A549 (cell line): Measurements from ENCODE around the gene DCUN1D2. TPM values are rescaled to one million over a fixed set of nuclear protein-coding genes. Genes with fewer than 3 reads are reported as not detected.

Experiments used
- ATAC-seq, 2 experiments: fragments of 200-7000 bp in 1 of 2; fragments of >200 bp in 1 of 2; cut with Nextera tagmentation in 1 of 2; cut with Tn5 transposase in 1 of 2; 3 replicates each; pipeline versions ENCODE4 v1.8.0 to v1.9.1; 2018 to 2020; ENCODE audit warnings: mild to moderate bottlenecking in 1 of 2, moderate library complexity in 1 of 2
- CTCF ChIA-PET: fragments of 300-600 bp; sonication (Branson Sonifier 250); formaldehyde crosslinking; extraction: SDS; loops from one replicate; lab custom pipeline; 2021; ENCODE audit warnings: antibody characterized with exemption, inconsistent platforms; lab: Yijun Ruan, JAX
- POLR2A ChIA-PET: fragments of 350-600 bp; formaldehyde crosslinking; extraction: SDS; loops from one replicate; lab custom pipeline; 2021; ENCODE audit warnings: antibody characterized with exemption, inconsistent platforms; lab: Yijun Ruan, JAX
- DNase-seq, 2 experiments: peaks; one replicate each; pipeline versions ENCODE4 v3.0.0 to v3.0.0-alpha.2; 2011 to 2016; ENCODE audit warnings: low read depth in 1 of 2, low spot score in 1 of 2
- FAIRE-seq: peaks from 2 replicates; lab custom pipeline; 2011; peaks lifted over from hg19 to GRCh38; lab: Jason Lieb, UNC
- H3K27ac ChIP-seq, 2 experiments: fragments of >200 bp; sonication (Bioruptor Twin); formaldehyde crosslinking; 3 replicates each; pipeline ENCODE4 v1.5.1; 2016 to 2017
- H3K4me1 ChIP-seq: fragments of >200 bp; sonication (Bioruptor Twin); formaldehyde crosslinking; 3 replicates; pipeline ENCODE4 v1.6.1; 2016
- H3K4me2 ChIP-seq: fragments of >200 bp; sonication (Bioruptor Twin); formaldehyde crosslinking; 3 replicates; pipeline ENCODE4 v1.6.1; 2016
- H3K4me3 ChIP-seq: fragments of >200 bp; sonication (Bioruptor Twin); formaldehyde crosslinking; 3 replicates; pipeline ENCODE4 v1.5.1; 2016
- H3K9me3 ChIP-seq: fragments of >200 bp; sonication (Bioruptor Twin); formaldehyde crosslinking; 3 replicates; pipeline ENCODE4 v1.6.1; 2016
- BHLHE40 ChIP-seq: IDR thresholded peaks from 2 replicates; pipeline ENCODE4 v1.6.1; 2012; ENCODE audit warnings: low read depth, low read length, inconsistent platforms
- CBX2 ChIP-seq: fragments of 200-600 bp; sonication (generic); IDR thresholded peaks from 2 replicates; pipeline ENCODE4 v1.6.1; 2016; ENCODE audit warnings: low read depth, mild to moderate bottlenecking, borderline replicate concordance
- CBX8 ChIP-seq: fragments of 200-600 bp; sonication (generic); IDR thresholded peaks from 2 replicates; pipeline ENCODE4 v1.6.1; 2016
- CEBPB ChIP-seq, 2 experiments: fragments of >200 bp in 1 of 2; sonication (Bioruptor Twin) in 1 of 2; formaldehyde crosslinking in 1 of 2; IDR thresholded peaks; 2 replicates each; pipeline ENCODE4 v1.6.1; 2012 to 2016
- CHD2 ChIP-seq: fragments of 150-350 bp; IDR thresholded peaks from 2 replicates; pipeline ENCODE4 v1.6.1; 2014; ENCODE audit warnings: low read length; ENCODE audit not compliant: partially characterized antibody
- CHD4 ChIP-seq: fragments of 200-600 bp; sonication (generic); IDR thresholded peaks from 2 replicates; pipeline ENCODE4 v1.6.1; 2016; ENCODE audit warnings: antibody characterized with exemption, mild to moderate bottlenecking, borderline replicate concordance
- EP300 ChIP-seq, 2 experiments: fragments of >200 bp; sonication (Bioruptor Twin); formaldehyde crosslinking; IDR thresholded peaks; 2 replicates in 1 of 2; 3 replicates in 1 of 2; pipeline ENCODE4 v1.6.1; 2016 to 2017
- FOSB ChIP-seq: fragments of 250-450 bp; sonication (Bioruptor Pico); IDR thresholded peaks from 2 replicates; pipeline ENCODE4 v1.5.0; 2020; ENCODE audit warnings: mild to moderate bottlenecking, moderate library complexity
- FOXS1 ChIP-seq: fragments of 250-450 bp; sonication (Bioruptor Pico); IDR thresholded peaks from 2 replicates; pipeline ENCODE4 v1.5.0; 2020; ENCODE audit warnings: mild to moderate bottlenecking, moderate library complexity
- GATA3 ChIP-seq: IDR thresholded peaks from 2 replicates; pipeline ENCODE4 v1.6.1; 2012; ENCODE audit warnings: borderline replicate concordance
- HDAC2 ChIP-seq: fragments of 200-600 bp; sonication (generic); IDR thresholded peaks from 2 replicates; pipeline ENCODE4 v1.6.1; 2016
- HEYL ChIP-seq: fragments of 250-450 bp; sonication (Bioruptor Pico); IDR thresholded peaks from 2 replicates; pipeline ENCODE4 v1.8.0; 2021; ENCODE audit warnings: mild to moderate bottlenecking, moderate library complexity
- HOXA7 ChIP-seq: fragments of 250-450 bp; sonication (Bioruptor Pico); IDR thresholded peaks from 2 replicates; pipeline ENCODE4 v1.5.0; 2020; ENCODE audit warnings: mild to moderate bottlenecking, moderate library complexity
- HOXB13 ChIP-seq: fragments of 250-450 bp; sonication (Bioruptor Pico); IDR thresholded peaks from 2 replicates; pipeline ENCODE4 v1.5.0; 2020; ENCODE audit warnings: low read depth, mild to moderate bottlenecking, moderate library complexity
- JUN ChIP-seq, 2 experiments: fragments of >200 bp; sonication (Bioruptor Twin); formaldehyde crosslinking; IDR thresholded peaks; 2 replicates in 1 of 2; 3 replicates in 1 of 2; pipeline ENCODE4 v1.6.1; 2016 to 2017
- JUNB ChIP-seq: fragments of >200 bp; sonication (Bioruptor Twin); formaldehyde crosslinking; IDR thresholded peaks from 2 replicates; pipeline ENCODE4 v1.6.1; 2016
- KDM1A ChIP-seq: fragments of 200-600 bp; sonication (generic); IDR thresholded peaks from 2 replicates; pipeline ENCODE4 v1.6.1; 2016; ENCODE audit warnings: low read depth, mild to moderate bottlenecking
- MAFK ChIP-seq: fragments of 450-650 bp; IDR thresholded peaks from 2 replicates; pipeline ENCODE4 v1.6.1; 2014; ENCODE audit not compliant: partially characterized antibody
- MAX ChIP-seq: IDR thresholded peaks from 2 replicates; pipeline ENCODE4 v1.6.1; 2012
- NR3C1 ChIP-seq: fragments of >200 bp; sonication (Bioruptor Twin); formaldehyde crosslinking; IDR thresholded peaks from 3 replicates; pipeline ENCODE4 v1.6.1; 2017
- PHF8 ChIP-seq: fragments of 200-600 bp; sonication (generic); IDR thresholded peaks from 2 replicates; pipeline ENCODE4 v1.6.1; 2016; ENCODE audit warnings: low read depth, mild to moderate bottlenecking, antibody characterized with exemption, moderate library complexity, borderline replicate concordance
- RCOR1 ChIP-seq: fragments of 150-350 bp; IDR thresholded peaks from 2 replicates; pipeline ENCODE4 v1.6.1; 2014; ENCODE audit warnings: antibody characterized with exemption, low read length, low read depth
- TFCP2L1 ChIP-seq: fragments of 250-450 bp; sonication (Bioruptor Pico); IDR thresholded peaks from 2 replicates; pipeline ENCODE4 v1.5.0; 2021; ENCODE audit warnings: mild to moderate bottlenecking
- ZC3H11A ChIP-seq: fragments of 450-650 bp; IDR thresholded peaks from 2 replicates; pipeline ENCODE4 v1.6.1; 2014; ENCODE audit warnings: antibody characterized with exemption, mild to moderate bottlenecking
- ZSCAN20 ChIP-seq: fragments of 250-450 bp; sonication (Bioruptor Pico); IDR thresholded peaks from 2 replicates; pipeline ENCODE4 v1.8.0; 2022; ENCODE audit warnings: mild to moderate bottlenecking, moderate library complexity
- WGBS: methylation state at CpG from one replicate; pipeline ENCODE4 v1.1.6; 2017; ENCODE audit errors: missing lambda C conversion rate; 5-methylcytosine and 5-hydroxymethylcytosine counted together
- polyA plus RNA-seq, 4 experiments: library from polyadenylated mRNA; depleted of rRNA in 3 of 4; stranded (reverse); fragments of >200 nt; fragmentation: RNase III in 1 of 4; extraction: RNeasy Plus Mini Kit Qiagen cat#74134 plus additional on column Dnase treatment in 1 of 4; gene quantifications; 2 replicates in 3 of 4; 3 replicates in 1 of 4; pipeline ENCODE4 v1.2.3, GENCODE V29; 2011 to 2017
- TF ChIP-seq, protein P1 (sequence below): fragments of >200 bp; sonication (Bioruptor Twin); formaldehyde crosslinking; IDR thresholded peaks from 3 replicates; pipeline ENCODE4 v1.6.1; 2016
- TF ChIP-seq, protein P2 (sequence below): fragments of 150-350 bp; IDR thresholded peaks from 2 replicates; pipeline ENCODE4 v1.6.1; 2014; ENCODE audit warnings: low read depth, mild to moderate bottlenecking, low read length
- TF ChIP-seq, protein P3 (sequence below): IDR thresholded peaks from 2 replicates; pipeline ENCODE4 v1.6.1; 2012; ENCODE audit warnings: low read depth, borderline replicate concordance
- TF ChIP-seq, protein P4 (sequence below): IDR thresholded peaks from 2 replicates; pipeline ENCODE4 v1.6.1; 2012

Gene DCUN1D2
- polyA plus RNA-seq, 2 of the 4 experiments (the other 2 are of a cell fraction): 8.4 to 8.6 TPM

DNA sequence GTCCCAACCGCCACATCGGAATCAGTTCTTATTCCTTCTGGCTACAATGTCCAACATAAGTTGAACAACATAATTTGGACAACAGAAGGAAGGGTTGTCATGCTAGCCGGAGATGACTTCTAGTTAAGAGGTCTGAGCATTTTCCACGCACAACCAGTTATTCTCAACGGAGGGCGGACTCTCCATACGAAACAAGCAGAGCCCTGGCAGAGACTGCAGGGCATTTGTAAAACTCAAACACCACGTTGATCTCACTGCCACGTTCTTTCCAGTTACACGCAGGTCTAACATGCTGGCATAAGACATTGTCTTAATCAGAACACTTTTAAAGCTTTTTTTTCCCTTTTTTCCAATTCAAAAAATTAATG lies 38.3 kb upstream of the DCUN1D2 start (continued):
- TF ChIP-seq EP300 (IDR thresholded peaks at IDR 0.05) (no peak), PHF8 (no peak), MAX (no peak)

DNA sequence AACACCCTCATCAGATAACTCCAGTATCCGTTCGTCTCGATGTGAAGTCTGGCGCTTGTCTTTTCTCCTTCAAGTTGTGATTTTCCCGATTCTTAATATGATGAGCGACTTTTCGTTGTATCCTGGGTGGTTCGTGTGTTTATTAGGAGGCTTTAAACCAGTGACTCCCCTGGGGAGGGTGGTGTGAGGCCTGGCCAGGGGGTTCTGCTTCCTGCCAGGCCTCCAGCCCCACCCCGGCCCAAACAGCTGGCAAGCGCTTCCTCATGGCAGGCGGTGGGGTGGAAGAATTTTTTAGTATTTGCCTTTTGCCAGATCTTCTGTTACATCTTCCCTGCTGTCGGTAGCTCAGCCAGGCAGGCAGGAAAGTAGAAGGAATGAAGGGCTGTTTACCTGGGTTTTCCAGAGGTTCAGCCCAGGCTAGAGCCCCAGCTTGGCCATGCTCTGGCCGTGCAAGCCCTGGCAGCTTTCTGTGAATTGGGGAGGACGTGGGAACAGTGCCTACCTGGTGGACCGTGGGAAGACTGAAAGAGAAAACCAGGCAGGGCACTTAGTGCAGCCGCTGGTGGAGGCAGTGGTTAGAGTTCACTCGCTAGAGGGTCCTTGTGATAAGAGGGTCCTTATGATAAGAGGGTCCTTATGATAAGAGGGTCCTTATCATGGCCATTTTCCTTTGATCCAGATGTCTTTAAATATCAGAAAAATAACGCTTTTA lies 37.7 kb upstream of the DCUN1D2 start:
- TF ChIP-seq CBX8 (no peak), NR3C1 (no peak), KDM1A (no peak), HOXA7 (CRISPR knock-in tag) (no peak), GATA3 (no peak), CBX2 (no peak), ZC3H11A (no peak), JUNB (no peak), HDAC2 (no peak), ZSCAN20 (no peak), BHLHE40 (no peak), CEBPB (IDR thresholded peaks at IDR 0.05) (no peak), CHD4 (no peak), PHF8 (no peak), HOXB13 (CRISPR knock-in tag) (no peak), CHD2 (no peak)
- TF ChIP-seq, protein P1, sequence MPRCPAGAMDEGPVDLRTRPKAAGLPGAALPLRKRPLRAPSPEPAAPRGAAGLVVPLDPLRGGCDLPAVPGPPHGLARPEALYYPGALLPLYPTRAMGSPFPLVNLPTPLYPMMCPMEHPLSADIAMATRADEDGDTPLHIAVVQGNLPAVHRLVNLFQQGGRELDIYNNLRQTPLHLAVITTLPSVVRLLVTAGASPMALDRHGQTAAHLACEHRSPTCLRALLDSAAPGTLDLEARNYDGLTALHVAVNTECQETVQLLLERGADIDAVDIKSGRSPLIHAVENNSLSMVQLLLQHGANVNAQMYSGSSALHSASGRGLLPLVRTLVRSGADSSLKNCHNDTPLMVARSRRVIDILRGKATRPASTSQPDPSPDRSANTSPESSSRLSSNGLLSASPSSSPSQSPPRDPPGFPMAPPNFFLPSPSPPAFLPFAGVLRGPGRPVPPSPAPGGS: no peak
- TF ChIP-seq, protein P2, sequence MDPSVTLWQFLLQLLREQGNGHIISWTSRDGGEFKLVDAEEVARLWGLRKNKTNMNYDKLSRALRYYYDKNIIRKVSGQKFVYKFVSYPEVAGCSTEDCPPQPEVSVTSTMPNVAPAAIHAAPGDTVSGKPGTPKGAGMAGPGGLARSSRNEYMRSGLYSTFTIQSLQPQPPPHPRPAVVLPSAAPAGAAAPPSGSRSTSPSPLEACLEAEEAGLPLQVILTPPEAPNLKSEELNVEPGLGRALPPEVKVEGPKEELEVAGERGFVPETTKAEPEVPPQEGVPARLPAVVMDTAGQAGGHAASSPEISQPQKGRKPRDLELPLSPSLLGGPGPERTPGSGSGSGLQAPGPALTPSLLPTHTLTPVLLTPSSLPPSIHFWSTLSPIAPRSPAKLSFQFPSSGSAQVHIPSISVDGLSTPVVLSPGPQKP: no peak
- TF ChIP-seq, protein P3, sequence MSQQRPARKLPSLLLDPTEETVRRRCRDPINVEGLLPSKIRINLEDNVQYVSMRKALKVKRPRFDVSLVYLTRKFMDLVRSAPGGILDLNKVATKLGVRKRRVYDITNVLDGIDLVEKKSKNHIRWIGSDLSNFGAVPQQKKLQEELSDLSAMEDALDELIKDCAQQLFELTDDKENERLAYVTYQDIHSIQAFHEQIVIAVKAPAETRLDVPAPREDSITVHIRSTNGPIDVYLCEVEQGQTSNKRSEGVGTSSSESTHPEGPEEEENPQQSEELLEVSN: no peak
- Histone ChIP-seq H3K4me2 (no peak overlapping the region), H3K27ac (no peak overlapping the region), H3K4me3 (no peak overlapping the region), H3K9me3 (no peaks in the 10 kb centered on the region), H3K4me1 (no peaks in the 10 kb centered on the region)
- CTCF ChIA-PET: interaction anchor here (1.0 kb wide), 1 partner anchor 11 kb away, joined by 3 read pairs; no protein-coding TSS in a partner anchor
- ATAC-seq (no peak), DNase-seq (no peak), FAIRE-seq (no peak)
- WGBS: 85% methylated on average over 18 of the region's 18 CpGs
- POLR2A ChIA-PET: no interaction called here

DNA sequence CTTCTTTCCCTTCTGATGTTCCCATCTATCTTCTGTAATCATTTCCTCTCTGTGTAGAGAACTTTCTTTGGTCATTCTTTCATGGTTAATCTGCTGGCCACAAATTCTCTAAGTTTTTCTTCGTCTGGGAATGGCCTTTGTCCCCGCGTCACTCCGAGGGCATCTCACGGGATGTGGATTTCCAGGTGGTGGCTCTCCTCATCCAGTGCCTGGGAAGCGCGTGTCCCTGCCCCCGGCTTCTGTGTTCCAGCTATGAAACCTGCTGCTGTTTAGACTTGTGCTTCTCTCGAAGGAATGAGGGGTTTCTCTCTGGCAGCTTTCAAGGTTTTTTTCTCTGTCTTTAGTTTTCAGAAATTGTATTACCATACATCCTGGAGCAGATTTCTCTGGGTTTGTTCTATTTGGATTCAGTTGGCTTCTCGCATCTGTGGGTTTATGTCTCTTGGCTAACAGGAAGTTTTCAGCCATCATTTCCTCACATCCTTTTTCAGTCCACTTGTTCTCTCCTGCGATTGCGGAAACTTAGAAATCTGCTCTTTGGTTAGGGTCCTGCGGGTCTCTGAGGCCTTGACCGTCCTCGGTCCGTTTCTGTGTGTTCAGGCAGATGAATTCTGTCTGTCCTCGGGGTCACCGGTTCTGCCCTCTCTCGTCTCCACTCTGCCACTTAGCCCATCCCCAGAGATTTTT lies 36.9 kb upstream of the DCUN1D2 start:
- FAIRE-seq: no peak
- ATAC-seq: no peak
- H3K4me3 ChIP-seq: no peak overlapping the region
- DNase-seq: no peak
- no peak for TF ChIP-seq HOXB13 (CRISPR knock-in tag)
- TF ChIP-seq HEYL: no peak
- no peak for TF ChIP-seq RCOR1
- TF ChIP-seq FOSB: no peak
- TF ChIP-seq HOXA7 (CRISPR knock-in tag): no peak
- no peak for TF ChIP-seq HDAC2
- TF ChIP-seq TFCP2L1 (CRISPR knock-in tag): no peak
- no peak for TF ChIP-seq MAFK
- TF ChIP-seq BHLHE40: no peak
- TF ChIP-seq FOXS1 (CRISPR knock-in tag): no peak
- TF ChIP-seq, protein P4, sequence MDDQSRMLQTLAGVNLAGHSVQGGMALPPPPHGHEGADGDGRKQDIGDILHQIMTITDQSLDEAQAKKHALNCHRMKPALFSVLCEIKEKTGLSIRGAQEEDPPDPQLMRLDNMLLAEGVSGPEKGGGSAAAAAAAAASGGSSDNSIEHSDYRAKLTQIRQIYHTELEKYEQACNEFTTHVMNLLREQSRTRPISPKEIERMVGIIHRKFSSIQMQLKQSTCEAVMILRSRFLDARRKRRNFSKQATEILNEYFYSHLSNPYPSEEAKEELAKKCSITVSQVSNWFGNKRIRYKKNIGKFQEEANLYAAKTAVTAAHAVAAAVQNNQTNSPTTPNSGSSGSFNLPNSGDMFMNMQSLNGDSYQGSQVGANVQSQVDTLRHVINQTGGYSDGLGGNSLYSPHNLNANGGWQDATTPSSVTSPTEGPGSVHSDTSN: no peak
- no peak for TF ChIP-seq JUN (IDR thresholded peaks at IDR 0.05)
- TF ChIP-seq ZSCAN20: no peak
- TF ChIP-seq, all 56 proteins: peak for 0
- Histone ChIP-seq H3K4me1 (no peaks in the 10 kb centered on the region), H3K4me2 (no peak overlapping the region), H3K9me3 (no peaks in the 10 kb centered on the region), H3K27ac (no peak overlapping the region)
- ChIA-PET CTCF (interaction anchor here (1.0 kb wide), 1 partner anchor 10 kb away, joined by 3 read pairs; no protein-coding TSS in a partner anchor), POLR2A (no interaction called here)
- 85% methylated on average over 19 of the region's 19 CpGs for WGBS
